Activated T-helper 1 cell treated with anti-CD3 and anti-CD28 coated beads, Interleukin-12 subunit alpha, Interleukin-12 subunit beta, Interleukin-2, Interleukin-4 antibody, amounts not matched to agents 30 ng/mL and 10 ng/mL and 1 ng/mL, durations not matched to agents 14 hours and 24 hours and 36 hours (primary cell): ENCODE data around the gene NAA40. TPM values are rescaled to one million over a fixed set of nuclear protein-coding genes. Genes with fewer than 3 reads are reported as not detected.

ENCODE experiments used
- DNase-seq: peaks from one replicate; pipeline ENCODE4 v3.0.0; 2021; ENCODE audit warnings: low spot score
- H3K27ac Mint-ChIP-seq: one replicate; pipeline ENCODE4 v1.8.0; 2021; ENCODE audit warnings: mild to moderate bottlenecking, mixed read lengths
- H3K27me3 Mint-ChIP-seq: one replicate; pipeline ENCODE4 v1.8.0; 2022; ENCODE audit warnings: mild to moderate bottlenecking, moderate library complexity, mixed read lengths; ENCODE audit not compliant: insufficient read depth
- H3K36me3 Mint-ChIP-seq: one replicate; pipeline ENCODE4 v1.8.0; 2021; ENCODE audit warnings: low read depth, mixed read lengths
- H3K4me1 Mint-ChIP-seq: one replicate; pipeline ENCODE4 v1.8.0; 2021; ENCODE audit warnings: low read depth, mixed read lengths
- H3K4me3 Mint-ChIP-seq: one replicate; pipeline ENCODE4 v1.8.0; 2021; ENCODE audit warnings: mild to moderate bottlenecking, moderate library complexity, mixed read lengths
- H3K9me3 Mint-ChIP-seq: one replicate; pipeline ENCODE4 v1.8.0; 2021; ENCODE audit warnings: mixed read lengths
- intact Hi-C: fragments of 100-400 bp; cut with micrococcal nuclease; formaldehyde crosslinking; loops from one replicate; pipeline ENCODE4 v1.15.1; 2024
- total RNA-seq: library from RNA; stranded (reverse); gene quantifications from 2 replicates; pipeline ENCODE4 v1.2.3, GENCODE V29; 2022

Gene NAA40
- total RNA-seq, 1 donor from 2014 or later: 25.3 TPM

DNA sequence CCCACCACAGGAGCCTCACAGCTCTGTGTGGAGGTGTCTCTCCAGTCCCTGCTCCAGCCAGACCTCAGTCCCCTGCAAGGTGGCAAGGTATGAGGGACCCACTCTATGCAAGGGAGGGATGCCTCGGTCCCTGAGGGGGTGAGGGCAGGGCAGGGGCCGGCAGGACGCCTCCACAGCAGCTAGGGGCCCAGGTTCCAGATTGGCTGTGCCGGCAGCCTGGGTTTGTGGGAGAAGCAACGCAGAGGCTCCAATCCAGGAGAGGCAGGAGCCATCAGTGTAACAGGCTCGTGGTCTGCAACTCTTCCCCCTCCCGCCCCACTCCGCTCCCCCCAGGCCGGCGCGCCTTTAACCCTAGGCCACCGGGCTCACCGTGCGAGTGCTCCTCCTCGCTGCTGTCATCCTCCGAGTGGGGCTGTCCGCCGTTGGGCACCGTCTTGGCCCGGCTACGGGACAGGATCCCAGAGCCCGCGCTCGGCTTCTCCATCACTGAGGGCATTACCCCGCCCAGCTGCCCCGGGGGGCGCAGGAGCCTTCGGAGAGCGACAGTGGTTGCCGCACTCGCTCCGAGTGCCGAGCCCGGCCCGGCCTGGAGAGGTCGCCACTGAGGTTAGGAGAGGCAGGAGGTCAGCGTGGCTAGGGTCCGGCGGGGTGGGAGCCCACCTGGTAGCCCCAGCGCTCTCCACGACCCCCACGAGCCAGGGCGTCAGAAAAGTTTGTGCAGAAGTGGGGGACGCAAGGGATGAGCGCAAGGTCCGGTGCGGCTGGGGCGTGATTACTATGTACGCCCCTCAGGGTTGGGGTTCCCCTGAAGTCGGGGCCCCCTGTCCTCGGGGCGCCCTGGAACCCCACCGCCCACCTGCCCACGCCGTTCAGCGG lies 22.6 kb upstream of the NAA40 start:
- intact Hi-C loops: no loop called here
- DNase-seq: no peak
- Mint-ChIP-seq H3K9me3 (no peaks in the 10 kb centered on the region), H3K4me3 (peak overlapping the region; percentile 82), H3K27me3 (peaks cover 13% of the 10 kb centered on the region), H3K27ac (no peak overlapping the region), H3K4me1 (peaks cover 9% of the 10 kb centered on the region), H3K36me3 (no peaks in the 10 kb centered on the region)

GRCh38 chr11:63916837-63917691 lies 21.7 kb upstream of the NAA40 start, which contains the start of gene RCOR2:
Gene RCOR2, minus strand, starts transcription at chr11:63917164. Its CDS starts 708 bp downstream, at chr11:63916456.
- peak; percentile 45 for DNase-seq
- Mint-ChIP-seq H3K4me3 (peak within 1 kb of the TSS; percentile 82), H3K27ac (no peak within 1 kb of the TSS), H3K27me3 (peaks cover 13% of the 10 kb centered on the region), H3K36me3 (no peaks in the 10 kb centered on the region), H3K9me3 (no peaks in the 10 kb centered on the region), H3K4me1 (peaks cover 9% of the 10 kb centered on the region)
- intact Hi-C loops: loop anchor here (1.0 kb wide), 1 partner anchor 57 kb away; the partner anchor contains the start of gene COX8A

- H3K27ac Mint-ChIP-seq: no peak overlapping the region
- peaks cover 9% of the 10 kb centered on the region for H3K4me1 Mint-ChIP-seq
- no peaks in the 10 kb centered on the region for H3K36me3 Mint-ChIP-seq
- intact Hi-C loops: loop anchor here (1.0 kb wide), 1 partner anchor 56 kb away; the partner anchor contains the start of gene COX8A
- no peaks in the 10 kb centered on the region for H3K9me3 Mint-ChIP-seq
- peaks cover 21% of the 10 kb centered on the region for H3K27me3 Mint-ChIP-seq
- H3K4me3 Mint-ChIP-seq: peak overlapping the region; percentile 39
- no peak for DNase-seq
Measured at GRCh38 chr11:63917692-63918506, 20.9 kb upstream of the NAA40 start.

- H3K36me3 Mint-ChIP-seq: no peaks in the 10 kb centered on the region
- H3K4me1 Mint-ChIP-seq: peaks cover 9% of the 10 kb centered on the region
- H3K27ac Mint-ChIP-seq: no peak overlapping the region
- H3K27me3 Mint-ChIP-seq: peaks cover 29% of the 10 kb centered on the region
- no peaks in the 10 kb centered on the region for H3K9me3 Mint-ChIP-seq
- H3K4me3 Mint-ChIP-seq: peak overlapping the region; percentile 45
- intact Hi-C loops: no loop called here
- DNase-seq: no peak
Measured at GRCh38 chr11:63918507-63919191, 20.2 kb upstream of the NAA40 start.

- H3K4me3 Mint-ChIP-seq: no peak overlapping the region
- H3K9me3 Mint-ChIP-seq: no peaks in the 10 kb centered on the region
- H3K27me3 Mint-ChIP-seq: peaks cover 27% of the 10 kb centered on the region
- no peaks in the 10 kb centered on the region for H3K36me3 Mint-ChIP-seq
- H3K27ac Mint-ChIP-seq: no peak overlapping the region
- intact Hi-C loops: loop anchor here (2.0 kb wide), 1 partner anchor 19 kb away; the partner anchor contains the start of gene NAA40
- DNase-seq: no peak
- peaks cover 9% of the 10 kb centered on the region for H3K4me1 Mint-ChIP-seq
Measured at GRCh38 chr11:63919267-63920125, 19.3 kb upstream of the NAA40 start.

DNA sequence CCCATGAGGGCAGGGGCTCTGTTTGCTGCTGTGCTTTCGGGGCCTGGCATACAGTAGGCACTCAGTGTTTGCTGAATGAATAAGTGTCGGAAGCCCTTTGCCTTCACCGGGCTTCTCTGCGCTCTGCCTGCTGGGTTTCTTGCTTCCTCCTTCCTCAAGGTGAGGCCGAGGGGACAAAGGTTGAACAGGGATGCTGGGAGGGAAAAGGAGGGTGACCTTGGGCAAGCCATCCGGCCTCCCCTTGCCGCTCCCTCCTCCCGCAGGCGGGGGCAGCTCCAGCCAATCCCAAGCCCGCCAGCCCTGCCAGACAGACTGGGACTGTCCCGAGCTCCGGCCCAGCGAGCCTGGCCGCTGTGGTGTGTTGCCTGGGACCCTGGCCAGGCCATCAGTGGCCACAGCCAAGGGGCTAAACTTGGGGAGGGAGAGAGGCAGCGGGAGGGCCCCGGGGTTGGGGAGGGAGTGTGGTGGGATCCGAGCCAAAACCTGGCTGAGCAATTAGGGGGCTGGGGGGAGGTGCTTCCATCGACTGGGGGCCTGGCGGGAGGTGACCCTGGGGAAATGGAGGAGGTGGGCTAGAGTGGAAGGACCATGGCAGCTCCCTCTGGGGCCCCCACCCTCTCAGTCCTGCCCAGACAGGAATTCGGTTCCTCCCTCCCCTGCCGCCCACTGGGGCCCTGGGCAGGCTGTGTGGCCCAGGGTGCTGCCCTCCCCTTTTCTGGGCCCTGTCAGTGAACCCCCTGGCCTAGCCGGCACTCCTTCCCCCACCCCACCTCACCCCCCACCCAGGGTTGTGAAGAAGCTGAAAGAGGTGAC lies 18.5 kb upstream of the NAA40 start:
- DNase-seq: no peak
- Mint-ChIP-seq H3K4me1 (peaks cover 9% of the 10 kb centered on the region), H3K27ac (no peak overlapping the region), H3K9me3 (no peaks in the 10 kb centered on the region), H3K36me3 (no peaks in the 10 kb centered on the region), H3K27me3 (peaks cover 30% of the 10 kb centered on the region), H3K4me3 (no peak overlapping the region)
- intact Hi-C loops: loop anchor here (2.0 kb wide), 1 partner anchor 18 kb away; the partner anchor contains the start of gene NAA40

GRCh38 chr11:63920939-63921417 lies 17.8 kb upstream of the NAA40 start:
- H3K4me3 Mint-ChIP-seq: no peak overlapping the region
- no peak for DNase-seq
- no peaks in the 10 kb centered on the region for H3K9me3 Mint-ChIP-seq
- peaks cover 30% of the 10 kb centered on the region for H3K27me3 Mint-ChIP-seq
- H3K4me1 Mint-ChIP-seq: peaks cover 9% of the 10 kb centered on the region
- intact Hi-C loops: loop anchor here (2.0 kb wide), 1 partner anchor 18 kb away; the partner anchor contains the start of gene NAA40
- no peaks in the 10 kb centered on the region for H3K36me3 Mint-ChIP-seq
- no peak overlapping the region for H3K27ac Mint-ChIP-seq

DNA sequence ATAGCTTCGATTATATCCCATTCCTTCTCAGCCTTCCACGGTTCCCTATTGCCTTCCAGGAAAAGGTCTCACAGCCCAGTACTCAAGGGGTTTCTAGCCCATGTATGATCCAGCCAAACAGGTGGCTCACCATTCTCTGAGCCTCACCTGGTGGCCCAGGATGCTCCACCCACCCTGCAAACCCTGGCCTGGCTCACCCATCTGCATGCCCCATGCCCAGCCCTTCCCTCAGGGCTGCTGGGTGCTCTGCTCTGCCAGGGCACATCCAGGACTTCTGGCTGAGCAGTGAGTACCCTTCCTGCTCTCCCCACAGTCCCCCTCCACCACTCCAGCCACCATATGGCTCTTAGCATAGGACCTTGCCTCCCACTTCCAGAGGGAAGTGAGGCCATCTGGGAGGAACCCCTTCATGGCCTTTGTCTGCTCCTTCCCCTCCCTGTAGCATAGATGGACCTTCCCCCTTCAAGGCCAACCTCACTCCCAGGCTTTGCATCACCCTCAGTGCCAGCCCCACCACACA lies 16.1 kb upstream of the NAA40 start:
- H3K4me1 Mint-ChIP-seq: peaks cover 5% of the 10 kb centered on the region
- DNase-seq: no peak
- no peaks in the 10 kb centered on the region for H3K36me3 Mint-ChIP-seq
- intact Hi-C loops: no loop called here
- peaks cover 27% of the 10 kb centered on the region for H3K27me3 Mint-ChIP-seq
- H3K4me3 Mint-ChIP-seq: no peak overlapping the region
- no peaks in the 10 kb centered on the region for H3K9me3 Mint-ChIP-seq
- H3K27ac Mint-ChIP-seq: no peak overlapping the region

GRCh38 chr11:63923319-63923718 lies 15.5 kb upstream of the NAA40 start:
- peak overlapping the region; percentile 14 for H3K27ac Mint-ChIP-seq
- H3K27me3 Mint-ChIP-seq: peaks cover 26% of the 10 kb centered on the region
- no peaks in the 10 kb centered on the region for H3K36me3 Mint-ChIP-seq
- no peak overlapping the region for H3K4me3 Mint-ChIP-seq
- no peak for DNase-seq
- H3K9me3 Mint-ChIP-seq: no peaks in the 10 kb centered on the region
- intact Hi-C loops: no loop called here
- H3K4me1 Mint-ChIP-seq: peaks cover 5% of the 10 kb centered on the region

- DNase-seq: no peak
- no peak overlapping the region for H3K4me3 Mint-ChIP-seq
Measured at GRCh38 chr11:63929616-63930015, 9.2 kb upstream of the NAA40 start.

More at GRCh38 chr11:63929616-63930015, 9.2 kb upstream of the NAA40 start:
- Mint-ChIP-seq H3K36me3 (no peaks in the 10 kb centered on the region), H3K27me3 (peaks cover 14% of the 10 kb centered on the region), H3K4me1 (no peaks in the 10 kb centered on the region), H3K27ac (no peak overlapping the region), H3K9me3 (no peaks in the 10 kb centered on the region)
- intact Hi-C loops: no loop called here
